Smooth muscle cell (in vitro differentiated cells): ENCODE results near the gene FKBP9. TPM values are rescaled to one million over a fixed set of nuclear protein-coding genes. Genes with fewer than 3 reads are reported as not detected.
"Not testable (repeated sequence)": the region's sequence is repeated elsewhere in the genome, so short reads cannot be mapped to it uniquely, and the experiment has no call there.

Experiments
- DNase-seq: peaks from one replicate; lab custom pipeline; 2025; ENCODE audit not compliant: unreplicated experiment; lab: John Stamatoyannopoulos, UW
- H2AFZ ChIP-seq: fragments of 200-600 bp; sonication (generic); 2 replicates; pipeline ENCODE4 v1.6.0; 2016; ENCODE audit warnings: antibody characterized with exemption, low read depth, mild to moderate bottlenecking
- H3F3A ChIP-seq: fragments of 200-600 bp; sonication (generic); 2 replicates; pipeline ENCODE4 v1.6.0; 2017; ENCODE audit warnings: antibody characterized with exemption, low read depth
- H3K27ac ChIP-seq: fragments of 200-600 bp; sonication (generic); 2 replicates; pipeline ENCODE4 v1.5.1; 2016; ENCODE audit warnings: low read depth, mild to moderate bottlenecking
- H3K27me3 ChIP-seq: fragments of 200-600 bp; sonication (generic); 2 replicates; pipeline ENCODE4 v1.6.1; 2016; ENCODE audit warnings: low read depth, mild to moderate bottlenecking
- H3K36me3 ChIP-seq: fragments of 200-600 bp; sonication (generic); 2 replicates; pipeline ENCODE4 v1.5.1; 2016; ENCODE audit warnings: low read depth
- H3K4me1 ChIP-seq: fragments of 200-600 bp; sonication (generic); 2 replicates; pipeline ENCODE4 v1.5.1; 2016; ENCODE audit warnings: low read depth
- H3K4me2 ChIP-seq: fragments of 200-600 bp; sonication (generic); 2 replicates; pipeline ENCODE4 v1.6.0; 2016; ENCODE audit warnings: mild to moderate bottlenecking
- H3K4me3 ChIP-seq: fragments of 200-600 bp; sonication (generic); 2 replicates; pipeline ENCODE4 v1.5.1; 2016; ENCODE audit warnings: mild to moderate bottlenecking
- H3K79me2 ChIP-seq: fragments of 200-600 bp; sonication (generic); 2 replicates; pipeline ENCODE4 v1.6.0; 2016; ENCODE audit warnings: low read depth, mild to moderate bottlenecking
- H3K9ac ChIP-seq: fragments of 200-600 bp; sonication (generic); 2 replicates; pipeline ENCODE4 v1.6.0; 2016; ENCODE audit warnings: low read depth
- H3K9me3 ChIP-seq: fragments of 200-600 bp; sonication (generic); replicated peaks from 2 replicates; pipeline ENCODE4 v1.5.1; 2016; ENCODE audit warnings: low read depth
- H4K20me1 ChIP-seq: fragments of 200-600 bp; sonication (generic); 2 replicates; pipeline ENCODE4 v1.6.0; 2016; ENCODE audit warnings: low read depth
- WGBS: methylation state at CpG from one replicate; pipeline ENCODE4 v1.1.7; 2016; ENCODE audit warnings: low lambda C conversion rate; 5-methylcytosine and 5-hydroxymethylcytosine counted together
- polyA plus RNA-seq: library from polyadenylated mRNA; unstranded; fragments of >200 nt; fragmentation: Nextera tagmentation; extraction: Ambion mirVana; gene quantifications from 2 replicates; pipeline ENCODE4 v1.2.1, GENCODE V29; 2016
- total RNA-seq: library from RNA; depleted of rRNA; stranded (reverse); fragments of >200 nt; gene quantifications from 2 replicates; pipeline ENCODE4 v1.2.3, GENCODE V29; 2014

The FKBP9 gene
- total and polyA plus RNA-seq, 2 experiments from 2014 or later: 99.0 to 130 TPM

GRCh38 chr7:32998361-32999171 is 41.3 kb downstream of the FKBP9 start:
- H3K9ac ChIP-seq, H3K4me1 ChIP-seq, H3K27me3 ChIP-seq, H2AFZ ChIP-seq, H3K36me3 ChIP-seq, H3K79me2 ChIP-seq, H3F3A ChIP-seq, H3K9me3 ChIP-seq, H4K20me1 ChIP-seq, DNase-seq: not testable (repeated sequence)
- WGBS: 27% methylated on average over 14 of the region's 14 CpGs
- Histone ChIP-seq H3K4me2 (peak overlapping the region; percentile 48), H3K4me3 (peak overlapping the region; percentile 16), H3K27ac (peak overlapping the region; percentile 56)

- not testable (repeated sequence) for DNase-seq, H3K79me2 ChIP-seq, H3K4me2 ChIP-seq, H3F3A ChIP-seq, H4K20me1 ChIP-seq, H3K27me3 ChIP-seq, H2AFZ ChIP-seq, H3K4me3 ChIP-seq, H3K9me3 ChIP-seq, H3K36me3 ChIP-seq, H3K9ac ChIP-seq, H3K4me1 ChIP-seq
- H3K27ac ChIP-seq: peak overlapping the region; percentile 56
- 74% methylated on average over 4 of the region's 4 CpGs for WGBS
Observed at GRCh38 chr7:32999380-32999779, 42.1 kb downstream of the FKBP9 start.

GRCh38 chr7:33003111-33003510 is 45.9 kb downstream of the FKBP9 start:
- not testable (repeated sequence) for H3K79me2 ChIP-seq, H3F3A ChIP-seq, DNase-seq, H3K4me1 ChIP-seq, H2AFZ ChIP-seq, H3K27ac ChIP-seq, H3K36me3 ChIP-seq, H3K27me3 ChIP-seq, H3K9ac ChIP-seq, H4K20me1 ChIP-seq, H3K4me2 ChIP-seq, H3K4me3 ChIP-seq, H3K9me3 ChIP-seq

- not testable (repeated sequence) for H3K9ac ChIP-seq, H3K4me3 ChIP-seq, H3K27ac ChIP-seq, DNase-seq, H2AFZ ChIP-seq, H3K4me1 ChIP-seq, H3K9me3 ChIP-seq, H3K36me3 ChIP-seq, H3K79me2 ChIP-seq, H3F3A ChIP-seq, H3K27me3 ChIP-seq, H4K20me1 ChIP-seq, H3K4me2 ChIP-seq
- 84% methylated on average over 10 of the region's 10 CpGs for WGBS
Observed at GRCh38 chr7:33004104-33004616, 46.9 kb downstream of the FKBP9 start.

GRCh38 chr7:33005193-33005592 is 48.0 kb downstream of the FKBP9 start:
- not testable (repeated sequence) for DNase-seq, H2AFZ ChIP-seq, H3K4me3 ChIP-seq, H3K27me3 ChIP-seq, H3K9me3 ChIP-seq, H3K9ac ChIP-seq, H3K79me2 ChIP-seq, H3F3A ChIP-seq, H3K4me1 ChIP-seq, H3K36me3 ChIP-seq, H3K4me2 ChIP-seq, H4K20me1 ChIP-seq, H3K27ac ChIP-seq
- 99% methylated on average over 8 of the region's 8 CpGs for whole genome bisulfite sequencing

GRCh38 chr7:33005690-33006089 is 48.5 kb downstream of the FKBP9 start:
- not testable (repeated sequence) for H3K4me1 ChIP-seq
- WGBS: 95% methylated on average over 4 of the region's 4 CpGs

More at GRCh38 chr7:33005690-33006089, 48.5 kb downstream of the FKBP9 start:
- not testable (repeated sequence) for H3K27me3 ChIP-seq, H2AFZ ChIP-seq, H3K36me3 ChIP-seq, H3K79me2 ChIP-seq, H3K4me2 ChIP-seq, H3K27ac ChIP-seq, H3K4me3 ChIP-seq, H3K9ac ChIP-seq, H3K9me3 ChIP-seq, DNase-seq, H3F3A ChIP-seq, H4K20me1 ChIP-seq
